DOHH2 (cell line): ENCODE measurements around the gene CCK.

Experiments
- EZH2phosphoT487 ChIP-seq: fragments of 200-600 bp; sonication (generic); IDR thresholded peaks from 2 replicates; pipeline ENCODE4 v1.6.1; 2017; ENCODE audit warnings: borderline replicate concordance, mild to moderate bottlenecking, antibody characterized with exemption, low read length, moderate library complexity, mixed read lengths
- TF ChIP-seq, protein P1 (sequence below): fragments of 200-600 bp; sonication (generic); IDR thresholded peaks from one replicate; pipeline ENCODE4 v1.5.1; 2014; ENCODE audit warnings: antibody characterized with exemption, mild to moderate bottlenecking, low read depth, low read length; ENCODE audit not compliant: poor library complexity, severe bottlenecking

- TF ChIP-seq, protein P1, sequence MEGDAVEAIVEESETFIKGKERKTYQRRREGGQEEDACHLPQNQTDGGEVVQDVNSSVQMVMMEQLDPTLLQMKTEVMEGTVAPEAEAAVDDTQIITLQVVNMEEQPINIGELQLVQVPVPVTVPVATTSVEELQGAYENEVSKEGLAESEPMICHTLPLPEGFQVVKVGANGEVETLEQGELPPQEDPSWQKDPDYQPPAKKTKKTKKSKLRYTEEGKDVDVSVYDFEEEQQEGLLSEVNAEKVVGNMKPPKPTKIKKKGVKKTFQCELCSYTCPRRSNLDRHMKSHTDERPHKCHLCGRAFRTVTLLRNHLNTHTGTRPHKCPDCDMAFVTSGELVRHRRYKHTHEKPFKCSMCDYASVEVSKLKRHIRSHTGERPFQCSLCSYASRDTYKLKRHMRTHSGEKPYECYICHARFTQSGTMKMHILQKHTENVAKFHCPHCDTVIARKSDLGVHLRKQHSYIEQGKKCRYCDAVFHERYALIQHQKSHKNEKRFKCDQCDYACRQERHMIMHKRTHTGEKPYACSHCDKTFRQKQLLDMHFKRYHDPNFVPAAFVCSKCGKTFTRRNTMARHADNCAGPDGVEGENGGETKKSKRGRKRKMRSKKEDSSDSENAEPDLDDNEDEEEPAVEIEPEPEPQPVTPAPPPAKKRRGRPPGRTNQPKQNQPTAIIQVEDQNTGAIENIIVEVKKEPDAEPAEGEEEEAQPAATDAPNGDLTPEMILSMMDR: no peak
- TF ChIP-seq EZH2phosphoT487: no peak
Observed at GRCh38 chr3:42300778-42301177, 34.8 kb upstream of the CCK start.
